Measurements from ENCODE around the gene ATXN7L2. TPM values are rescaled to one million over a fixed set of nuclear protein-coding genes. Genes with fewer than 3 reads are reported as not detected.
A peak's percentile ranks its signal among the peaks of the same experiment; 100 is the strongest.
"Not testable (repeated sequence)": the region's sequence is repeated elsewhere in the genome, so short reads cannot be mapped to it uniquely, and the experiment has no call there.

Gene ATXN7L2, protein sequence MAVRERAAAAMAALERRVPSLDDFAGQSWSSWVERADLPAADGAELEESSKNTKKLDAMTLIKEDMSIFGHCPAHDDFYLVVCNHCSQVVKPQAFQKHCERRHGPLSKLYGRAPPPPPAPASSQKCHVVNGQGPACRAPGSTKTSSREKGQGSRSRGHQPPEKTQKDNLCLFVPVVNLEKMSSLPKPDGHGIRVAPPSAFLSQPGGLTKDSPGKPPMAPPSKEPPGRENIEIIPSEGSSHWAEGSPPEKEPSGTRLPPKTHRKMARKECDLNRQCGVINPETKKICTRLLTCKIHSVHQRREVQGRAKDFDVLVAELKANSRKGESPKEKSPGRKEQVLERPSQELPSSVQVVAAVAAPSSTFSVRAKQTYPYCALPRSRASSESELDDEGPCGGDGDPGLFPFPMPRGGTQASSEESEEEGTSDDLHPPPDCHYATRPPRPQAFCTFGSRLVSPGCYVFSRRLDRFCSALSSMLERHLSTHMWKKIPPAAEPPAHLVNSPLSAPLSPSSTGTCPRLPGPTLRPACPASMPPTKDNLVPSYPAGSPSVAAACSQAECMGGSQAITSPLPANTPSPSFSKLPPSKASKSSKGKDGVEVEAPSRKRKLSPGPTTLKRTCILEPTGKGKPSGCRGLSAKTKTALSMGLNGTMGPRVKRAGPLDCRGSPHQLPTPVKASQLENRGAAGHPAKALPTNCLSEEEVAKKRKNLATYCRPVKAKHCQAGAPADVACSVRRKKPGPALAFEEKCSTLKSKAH
- total RNA-seq (2014; rRNA removed; shearing (Covaris generic)): 10.8 and 14.1 TPM in 2 replicates

GRCh38 chr1:109483672-109484518 is at the start of gene ATXN7L2:
ATXN7L2 (plus strand) TSS chr1:109483905; CDS start chr1:109483954, 49 bp downstream.
- peak; percentile 85 for DNase-seq (ENCODE audit: low spot score)

GRCh38 chr1:109434484-109434883 is 49.2 kb upstream of the ATXN7L2 start:
- no peak for DNase-seq (ENCODE audit: low spot score)

- DNase-seq (ENCODE audit: low spot score): no peak
Observed at GRCh38 chr1:109438798-109439297, 44.9 kb upstream of the ATXN7L2 start.

- DNase-seq (ENCODE audit: low spot score): no peak
Observed at GRCh38 chr1:109441069-109441468, 42.6 kb upstream of the ATXN7L2 start.

DNA sequence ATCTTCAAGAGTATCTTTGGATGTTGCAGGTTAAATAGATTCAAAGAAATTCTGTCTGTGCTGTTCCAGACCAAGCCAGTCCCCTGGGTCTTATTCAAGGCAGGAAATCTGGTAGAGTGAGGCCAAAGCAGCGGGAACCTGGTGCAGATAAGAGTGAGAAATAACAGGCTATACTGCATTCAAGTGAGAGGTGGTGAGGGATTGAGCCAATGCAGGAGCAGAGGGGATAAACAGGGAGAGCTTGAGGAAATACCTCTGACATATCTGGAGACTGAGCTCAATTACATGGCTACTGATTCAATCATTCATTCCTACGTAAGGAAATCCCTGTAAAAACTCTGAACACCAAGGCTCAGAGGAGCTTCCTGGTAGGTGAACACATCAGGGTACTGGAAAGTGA is 40.2 kb upstream of the ATXN7L2 start:
- no peak for DNase-seq (ENCODE audit: low spot score)

DNA sequence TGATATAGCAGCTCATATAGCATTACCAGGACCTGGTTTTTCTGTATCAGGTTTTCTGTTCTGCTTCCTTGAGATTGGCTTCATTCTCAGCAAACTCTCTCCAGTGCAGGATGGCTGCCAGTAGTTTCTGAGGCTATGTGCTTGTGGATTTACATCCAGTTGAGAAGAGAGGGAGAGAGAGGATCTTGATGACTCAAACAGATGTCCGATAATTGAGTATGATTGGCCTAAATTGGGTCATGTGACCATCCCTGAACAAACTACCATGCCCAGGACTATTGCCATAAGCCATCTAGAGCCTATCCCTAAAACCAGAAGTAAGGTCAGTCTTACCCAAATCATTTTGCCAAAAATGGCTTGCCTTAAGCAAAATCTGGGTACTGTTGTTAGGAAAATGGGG is 39.4 kb upstream of the ATXN7L2 start:
- no peak for DNase-seq (ENCODE audit: low spot score)

DNA sequence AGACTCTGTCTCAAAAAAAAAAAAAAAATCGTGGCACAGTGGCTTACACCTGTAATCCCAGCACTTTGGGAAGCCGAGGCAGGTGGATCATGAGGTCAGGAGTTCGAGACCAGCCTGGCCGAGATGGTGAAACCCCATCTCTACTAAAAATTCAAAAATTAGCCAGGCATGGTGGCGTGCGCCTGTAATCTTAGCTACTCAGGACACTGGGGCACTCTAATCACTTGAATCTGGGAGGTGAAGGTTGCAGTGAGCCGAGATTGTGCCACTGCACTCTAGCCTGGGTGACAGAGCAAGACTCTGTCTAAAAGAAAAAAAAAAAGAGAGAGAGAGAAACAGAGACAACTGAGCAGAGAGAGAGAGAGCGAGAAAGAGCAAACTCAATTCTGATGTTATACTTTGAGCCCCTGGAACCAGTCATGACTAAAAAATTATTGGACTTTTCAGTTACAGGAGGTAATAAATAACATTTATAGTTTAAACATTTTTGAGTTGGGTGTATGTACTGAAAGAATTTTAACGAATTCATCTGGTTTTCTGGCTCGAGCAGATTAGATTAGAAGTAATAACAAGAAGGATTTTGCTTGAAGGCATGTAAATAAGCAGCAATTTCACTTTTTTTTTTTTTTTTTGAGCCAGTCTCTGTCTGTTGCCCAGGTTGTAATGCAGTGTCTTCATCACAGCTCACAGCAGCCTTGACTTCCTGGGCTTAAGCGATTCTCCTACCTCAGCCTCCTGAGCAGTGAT is 37.6 kb upstream of the ATXN7L2 start:
- not testable (repeated sequence) for DNase-seq (ENCODE audit: low spot score)

- no peak for DNase-seq (ENCODE audit: low spot score)
Observed at GRCh38 chr1:109447524-109447923, 36.2 kb upstream of the ATXN7L2 start.

GRCh38 chr1:109454497-109455133 is 29.1 kb upstream of the ATXN7L2 start:
- no peak for DNase-seq (ENCODE audit: low spot score)

- DNase-seq (ENCODE audit: low spot score): no peak
Observed at GRCh38 chr1:109457819-109458218, 25.9 kb upstream of the ATXN7L2 start.

- no peak for DNase-seq (ENCODE audit: low spot score)
Observed at GRCh38 chr1:109466125-109466451, 17.6 kb upstream of the ATXN7L2 start.

GRCh38 chr1:109466452-109467300 is 17.0 kb upstream of the ATXN7L2 start, which contains the start of gene SYPL2:
SYPL2 (plus strand) TSS chr1:109466546; CDS start chr1:109466844, 298 bp downstream.
- DNase-seq (ENCODE audit: low spot score): no peak

GRCh38 chr1:109467301-109467777 is 16.4 kb upstream of the ATXN7L2 start:
- no peak for DNase-seq (ENCODE audit: low spot score)

- DNase-seq (ENCODE audit: low spot score): no peak
Observed at GRCh38 chr1:109468061-109468460, 15.6 kb upstream of the ATXN7L2 start.

- no peak for DNase-seq (ENCODE audit: low spot score)
Observed at GRCh38 chr1:109468903-109469302, 14.8 kb upstream of the ATXN7L2 start.

DNA sequence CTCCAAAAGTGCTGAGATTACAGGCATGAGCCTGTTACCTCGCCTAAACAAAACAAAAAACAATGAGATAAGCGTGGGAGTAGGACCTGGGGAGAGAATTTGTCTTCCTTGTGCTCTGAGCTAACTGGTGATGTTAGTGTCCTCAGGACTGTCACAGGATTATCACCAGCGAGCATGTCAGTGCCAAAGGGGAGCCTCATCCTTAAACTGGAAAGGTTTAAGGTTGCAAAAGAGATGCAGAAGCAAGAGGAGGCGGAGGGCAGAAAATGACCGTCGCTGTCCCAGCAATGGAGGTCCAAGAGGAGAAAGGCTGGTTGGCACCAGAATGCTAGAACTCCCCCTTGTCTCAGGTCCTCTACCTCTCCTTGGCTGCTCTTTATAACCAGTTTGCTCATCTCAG is 13.5 kb upstream of the ATXN7L2 start:
- no peak for DNase-seq (ENCODE audit: low spot score)

DNA sequence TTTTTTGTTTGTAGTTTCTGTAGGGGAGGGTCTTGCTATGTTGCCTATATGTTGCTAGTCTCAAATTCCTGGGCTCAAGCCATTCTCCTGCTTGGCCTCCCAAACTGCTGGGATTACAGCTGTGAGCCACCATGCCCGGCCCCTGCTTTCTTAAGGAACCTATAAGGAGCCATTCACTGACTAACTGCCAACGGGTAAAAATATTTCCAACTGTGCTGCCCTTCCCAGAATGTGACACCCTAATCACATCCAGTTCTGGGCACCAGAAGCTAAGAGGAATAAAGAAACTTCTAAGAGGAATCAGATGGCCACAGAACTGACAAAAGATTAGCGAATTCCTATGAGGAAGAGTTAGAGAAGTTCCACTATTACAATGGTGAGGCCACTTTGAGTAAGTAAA is 10.9 kb upstream of the ATXN7L2 start:
- no peak for DNase-seq (ENCODE audit: low spot score)

GRCh38 chr1:109473284-109474057 is 10.2 kb upstream of the ATXN7L2 start:
- DNase-seq (ENCODE audit: low spot score): not testable (repeated sequence)

DNA sequence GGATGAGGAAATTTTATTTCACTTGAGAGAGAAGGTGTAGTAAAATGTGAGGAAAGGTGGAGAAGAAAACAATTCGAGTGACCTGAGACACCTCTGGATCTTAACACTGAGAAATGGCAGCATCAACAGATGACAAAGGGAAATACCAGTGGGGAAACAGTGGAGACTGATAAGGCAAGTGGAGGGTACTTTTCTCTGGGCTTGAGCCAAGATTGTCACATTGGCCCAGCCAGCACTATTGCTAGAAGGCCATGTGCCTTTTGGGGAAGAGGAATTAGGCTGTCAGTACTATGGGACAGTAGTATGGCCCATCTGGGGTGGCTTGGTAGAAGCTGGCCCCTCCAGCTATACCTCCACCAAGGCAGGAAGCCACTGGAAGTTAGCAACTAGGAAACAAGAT is 9.0 kb upstream of the ATXN7L2 start:
- DNase-seq (ENCODE audit: low spot score): no peak

Measured in HT-29 (cell line).